ENCODE results near the gene TENT5C. TPM values are rescaled to one million over a fixed set of nuclear protein-coding genes. Genes with fewer than 3 reads are reported as not detected.

Gene TENT5C
- total RNA-seq, 1 donor from 2014 or later: 1.4 TPM

GRCh38 chr1:117642963-117643362, 37.1 kb downstream of the TENT5C start:
- Mint-ChIP-seq H3K4me3 (no peak overlapping the region), H3K27ac (ENCODE audit: unreplicated experiment) (no peak overlapping the region), H3K27me3 (ENCODE audit: low read depth) (no peaks in the 10 kb centered on the region), H3K9me3 (no peaks in the 10 kb centered on the region), H3K36me3 (ENCODE audit: low read depth) (no peaks in the 10 kb centered on the region), H3K4me1 (no peaks in the 10 kb centered on the region)
- TF ChIP-seq CTCF (conservative IDR thresholded peaks at IDR 0.05): no peak
- no peak for DNase-seq (ENCODE audit: low read depth, low spot score)

GRCh38 chr1:117643601-117644000, 37.8 kb downstream of the TENT5C start:
- Mint-ChIP-seq H3K27me3 (ENCODE audit: low read depth) (no peaks in the 10 kb centered on the region), H3K9me3 (no peaks in the 10 kb centered on the region), H3K4me1 (no peaks in the 10 kb centered on the region), H3K36me3 (ENCODE audit: low read depth) (no peaks in the 10 kb centered on the region), H3K27ac (ENCODE audit: unreplicated experiment) (no peak overlapping the region), H3K4me3 (no peak overlapping the region)
- no peak for DNase-seq (ENCODE audit: low read depth, low spot score)
- no peak for TF ChIP-seq CTCF (conservative IDR thresholded peaks at IDR 0.05)

- no peak for TF ChIP-seq CTCF (conservative IDR thresholded peaks at IDR 0.05)
- H3K27me3 Mint-ChIP-seq (ENCODE audit: low read depth): no peaks in the 10 kb centered on the region
- H3K27ac Mint-ChIP-seq (ENCODE audit: unreplicated experiment): no peak overlapping the region
- no peak overlapping the region for H3K4me3 Mint-ChIP-seq
- no peaks in the 10 kb centered on the region for H3K9me3 Mint-ChIP-seq
- DNase-seq (ENCODE audit: low read depth, low spot score): no peak
- H3K36me3 Mint-ChIP-seq (ENCODE audit: low read depth): no peaks in the 10 kb centered on the region
- H3K4me1 Mint-ChIP-seq: no peaks in the 10 kb centered on the region
Measured at GRCh38 chr1:117644696-117645311, 39.0 kb downstream of the TENT5C start.

GRCh38 chr1:117645343-117645742, 39.5 kb downstream of the TENT5C start:
- H3K36me3 Mint-ChIP-seq (ENCODE audit: low read depth): no peaks in the 10 kb centered on the region
- H3K27ac Mint-ChIP-seq (ENCODE audit: unreplicated experiment): no peak overlapping the region
- DNase-seq (ENCODE audit: low read depth, low spot score): no peak
- H3K27me3 Mint-ChIP-seq (ENCODE audit: low read depth): no peaks in the 10 kb centered on the region
- H3K9me3 Mint-ChIP-seq: no peaks in the 10 kb centered on the region
- H3K4me1 Mint-ChIP-seq: no peaks in the 10 kb centered on the region
- no peak for TF ChIP-seq CTCF (conservative IDR thresholded peaks at IDR 0.05)
- no peak overlapping the region for H3K4me3 Mint-ChIP-seq

- Mint-ChIP-seq H3K27me3 (ENCODE audit: low read depth) (no peaks in the 10 kb centered on the region), H3K4me1 (no peaks in the 10 kb centered on the region), H3K27ac (ENCODE audit: unreplicated experiment) (no peak overlapping the region), H3K4me3 (no peak overlapping the region), H3K36me3 (ENCODE audit: low read depth) (no peaks in the 10 kb centered on the region), H3K9me3 (no peaks in the 10 kb centered on the region)
- no peak for TF ChIP-seq CTCF (conservative IDR thresholded peaks at IDR 0.05)
- no peak for DNase-seq (ENCODE audit: low read depth, low spot score)
Measured at GRCh38 chr1:117646007-117646811, 40.4 kb downstream of the TENT5C start.
